Neural cell (in vitro differentiated cells): Measurements from ENCODE around the gene CCND1.

ENCODE experiments used
- EP300 ChIP-seq: fragments of 450-650 bp; conservative IDR thresholded peaks from 2 replicates; pipeline ENCODE4 v1.6.1; 2014; ENCODE audit warnings: antibody characterized with exemption, mild to moderate bottlenecking, moderate library complexity; ENCODE audit not compliant: poor library complexity, severe bottlenecking
- EZH2 ChIP-seq: fragments of 200-600, 300-800 bp; shearing (Covaris generic), sonication (generic); IDR thresholded peaks from 2 replicates; pipeline ENCODE4 v1.6.1; 2014; ENCODE audit warnings: antibody characterized with exemption, low read length, borderline replicate concordance, mild to moderate bottlenecking; ENCODE audit not compliant: insufficient read depth, poor library complexity, severe bottlenecking
- POLR2AphosphoS5 ChIP-seq: IDR thresholded peaks from 2 replicates; pipeline ENCODE4 v1.6.1; 2012
- RAD21 ChIP-seq: fragments of 450-650 bp; conservative IDR thresholded peaks from 2 replicates; pipeline ENCODE4 v1.6.1; 2014; ENCODE audit warnings: antibody characterized with exemption, mild to moderate bottlenecking, moderate library complexity
- SMC3 ChIP-seq: fragments of 450-650 bp; conservative IDR thresholded peaks from 2 replicates; pipeline ENCODE4 v1.6.1; 2014; ENCODE audit warnings: antibody characterized with exemption, mild to moderate bottlenecking, moderate library complexity; ENCODE audit not compliant: poor library complexity
- TAF1 ChIP-seq: IDR thresholded peaks from 2 replicates; pipeline ENCODE4 v1.6.1; 2012; ENCODE audit warnings: low read depth
- TF ChIP-seq, protein P1 (sequence below): fragments of 450-650 bp; IDR thresholded peaks from 2 replicates; pipeline ENCODE4 v1.5.1; 2014; ENCODE audit warnings: antibody characterized with exemption, mild to moderate bottlenecking, moderate library complexity; ENCODE audit not compliant: poor library complexity, severe bottlenecking
- TF ChIP-seq, protein P2 (sequence below): IDR thresholded peaks from 2 replicates; pipeline ENCODE4 v1.6.1; 2012; ENCODE audit warnings: borderline replicate concordance

DNA sequence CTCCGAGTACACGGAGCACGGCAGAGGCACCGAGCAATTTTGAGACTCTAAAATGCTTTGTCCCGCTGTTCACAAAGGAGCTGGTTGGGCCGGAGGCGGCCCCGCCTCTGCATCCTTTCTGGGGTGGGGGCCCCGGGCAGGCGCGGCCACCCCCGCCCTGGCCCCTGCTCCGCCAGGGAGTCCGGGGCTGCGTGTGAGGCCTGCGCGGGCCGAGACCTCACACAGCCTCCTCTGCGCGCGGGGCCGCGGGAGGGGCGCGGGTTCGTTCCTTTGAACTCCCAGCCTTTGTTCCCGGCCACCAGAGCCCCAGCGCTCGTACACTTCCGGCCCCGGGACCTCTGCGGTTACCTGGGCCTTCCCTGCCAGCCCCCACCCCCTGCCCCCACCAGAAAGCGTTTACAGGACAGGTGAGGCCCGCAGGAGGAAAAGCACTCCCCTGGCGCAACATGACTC, 61.3 kb downstream of the CCND1 start:
- TF ChIP-seq, protein P1, sequence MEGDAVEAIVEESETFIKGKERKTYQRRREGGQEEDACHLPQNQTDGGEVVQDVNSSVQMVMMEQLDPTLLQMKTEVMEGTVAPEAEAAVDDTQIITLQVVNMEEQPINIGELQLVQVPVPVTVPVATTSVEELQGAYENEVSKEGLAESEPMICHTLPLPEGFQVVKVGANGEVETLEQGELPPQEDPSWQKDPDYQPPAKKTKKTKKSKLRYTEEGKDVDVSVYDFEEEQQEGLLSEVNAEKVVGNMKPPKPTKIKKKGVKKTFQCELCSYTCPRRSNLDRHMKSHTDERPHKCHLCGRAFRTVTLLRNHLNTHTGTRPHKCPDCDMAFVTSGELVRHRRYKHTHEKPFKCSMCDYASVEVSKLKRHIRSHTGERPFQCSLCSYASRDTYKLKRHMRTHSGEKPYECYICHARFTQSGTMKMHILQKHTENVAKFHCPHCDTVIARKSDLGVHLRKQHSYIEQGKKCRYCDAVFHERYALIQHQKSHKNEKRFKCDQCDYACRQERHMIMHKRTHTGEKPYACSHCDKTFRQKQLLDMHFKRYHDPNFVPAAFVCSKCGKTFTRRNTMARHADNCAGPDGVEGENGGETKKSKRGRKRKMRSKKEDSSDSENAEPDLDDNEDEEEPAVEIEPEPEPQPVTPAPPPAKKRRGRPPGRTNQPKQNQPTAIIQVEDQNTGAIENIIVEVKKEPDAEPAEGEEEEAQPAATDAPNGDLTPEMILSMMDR, result no peak
- TF ChIP-seq RAD21, result no peak
- TF ChIP-seq EZH2, result no peak
- no peak for TF ChIP-seq SMC3
- TF ChIP-seq, protein P2, sequence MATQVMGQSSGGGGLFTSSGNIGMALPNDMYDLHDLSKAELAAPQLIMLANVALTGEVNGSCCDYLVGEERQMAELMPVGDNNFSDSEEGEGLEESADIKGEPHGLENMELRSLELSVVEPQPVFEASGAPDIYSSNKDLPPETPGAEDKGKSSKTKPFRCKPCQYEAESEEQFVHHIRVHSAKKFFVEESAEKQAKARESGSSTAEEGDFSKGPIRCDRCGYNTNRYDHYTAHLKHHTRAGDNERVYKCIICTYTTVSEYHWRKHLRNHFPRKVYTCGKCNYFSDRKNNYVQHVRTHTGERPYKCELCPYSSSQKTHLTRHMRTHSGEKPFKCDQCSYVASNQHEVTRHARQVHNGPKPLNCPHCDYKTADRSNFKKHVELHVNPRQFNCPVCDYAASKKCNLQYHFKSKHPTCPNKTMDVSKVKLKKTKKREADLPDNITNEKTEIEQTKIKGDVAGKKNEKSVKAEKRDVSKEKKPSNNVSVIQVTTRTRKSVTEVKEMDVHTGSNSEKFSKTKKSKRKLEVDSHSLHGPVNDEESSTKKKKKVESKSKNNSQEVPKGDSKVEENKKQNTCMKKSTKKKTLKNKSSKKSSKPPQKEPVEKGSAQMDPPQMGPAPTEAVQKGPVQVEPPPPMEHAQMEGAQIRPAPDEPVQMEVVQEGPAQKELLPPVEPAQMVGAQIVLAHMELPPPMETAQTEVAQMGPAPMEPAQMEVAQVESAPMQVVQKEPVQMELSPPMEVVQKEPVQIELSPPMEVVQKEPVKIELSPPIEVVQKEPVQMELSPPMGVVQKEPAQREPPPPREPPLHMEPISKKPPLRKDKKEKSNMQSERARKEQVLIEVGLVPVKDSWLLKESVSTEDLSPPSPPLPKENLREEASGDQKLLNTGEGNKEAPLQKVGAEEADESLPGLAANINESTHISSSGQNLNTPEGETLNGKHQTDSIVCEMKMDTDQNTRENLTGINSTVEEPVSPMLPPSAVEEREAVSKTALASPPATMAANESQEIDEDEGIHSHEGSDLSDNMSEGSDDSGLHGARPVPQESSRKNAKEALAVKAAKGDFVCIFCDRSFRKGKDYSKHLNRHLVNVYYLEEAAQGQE, result no peak
- no peak for TF ChIP-seq POLR2AphosphoS5
- TF ChIP-seq EP300, result no peak
- TF ChIP-seq TAF1, result no peak
